NCI-H774 (cell line): ENCODE measurements around the gene STT3A.
"Not testable (repeated sequence)": the region's sequence is repeated elsewhere in the genome, so short reads cannot be mapped to it uniquely, and the experiment has no call there.

Source experiments
- DNase-seq: peaks from one replicate; lab custom pipeline; 2025; lab: John Stamatoyannopoulos, UW

STT3A gene

GRCh38 chr11:125592305-125593113 lies at the start of gene STT3A:
TSS of gene STT3A (plus strand) at chr11:125592852. CDS start at chr11:125595916, 3,064 bp downstream.
- peak; percentile 100 for DNase-seq

GRCh38 chr11:125550780-125551179 lies 41.9 kb upstream of the STT3A start:
- DNase-seq: no peak

GRCh38 chr11:125551835-125552342 lies 40.8 kb upstream of the STT3A start:
- DNase-seq: no peak

GRCh38 chr11:125552927-125553326 lies 39.7 kb upstream of the STT3A start:
- no peak for DNase-seq

DNA sequence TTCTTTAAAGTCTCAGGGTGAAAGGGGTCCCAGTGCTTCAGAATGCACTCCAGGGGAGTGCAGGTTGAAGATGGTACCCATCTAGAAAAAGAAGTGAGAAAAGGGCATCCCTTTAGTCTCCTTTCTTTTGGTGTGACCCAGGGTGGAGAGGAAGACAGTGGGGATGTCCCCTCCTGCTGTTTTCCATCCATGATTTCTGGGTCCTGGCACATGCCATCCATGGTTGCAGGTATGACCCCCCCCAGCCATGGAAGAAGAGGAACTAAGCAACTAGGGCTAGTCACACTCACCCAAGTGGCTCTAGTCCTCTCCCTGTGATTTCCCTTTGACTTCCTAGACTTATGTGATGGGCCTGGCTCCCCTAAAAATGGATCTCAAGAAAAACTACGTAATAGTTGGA lies 39.3 kb upstream of the STT3A start:
- no peak for DNase-seq

- no peak for DNase-seq
Measured at GRCh38 chr11:125554038-125554437, 38.6 kb upstream of the STT3A start.

DNA sequence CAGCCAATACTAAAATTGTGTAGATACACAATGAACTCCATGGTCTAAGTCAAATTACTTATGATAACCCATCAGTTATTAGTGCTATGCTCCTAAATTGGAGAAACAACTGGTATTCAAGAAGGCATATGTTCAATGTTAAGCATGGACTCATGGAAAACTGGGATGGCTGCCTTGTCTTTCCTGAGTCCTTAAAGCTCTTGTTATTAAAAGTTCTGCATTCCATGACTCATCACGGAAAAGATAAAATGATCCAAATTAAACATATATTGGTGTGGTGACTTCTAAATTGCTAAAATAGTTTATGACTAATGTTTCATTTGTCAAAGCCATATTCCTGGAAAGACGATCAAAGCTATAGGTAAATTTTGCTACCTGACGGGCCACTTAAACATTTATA lies 32.8 kb upstream of the STT3A start:
- no peak for DNase-seq

- no peak for DNase-seq
Measured at GRCh38 chr11:125561924-125562323, 30.7 kb upstream of the STT3A start.

- no peak for DNase-seq
Measured at GRCh38 chr11:125562430-125562829, 30.2 kb upstream of the STT3A start.

GRCh38 chr11:125564357-125564756 lies 28.3 kb upstream of the STT3A start:
- no peak for DNase-seq

DNA sequence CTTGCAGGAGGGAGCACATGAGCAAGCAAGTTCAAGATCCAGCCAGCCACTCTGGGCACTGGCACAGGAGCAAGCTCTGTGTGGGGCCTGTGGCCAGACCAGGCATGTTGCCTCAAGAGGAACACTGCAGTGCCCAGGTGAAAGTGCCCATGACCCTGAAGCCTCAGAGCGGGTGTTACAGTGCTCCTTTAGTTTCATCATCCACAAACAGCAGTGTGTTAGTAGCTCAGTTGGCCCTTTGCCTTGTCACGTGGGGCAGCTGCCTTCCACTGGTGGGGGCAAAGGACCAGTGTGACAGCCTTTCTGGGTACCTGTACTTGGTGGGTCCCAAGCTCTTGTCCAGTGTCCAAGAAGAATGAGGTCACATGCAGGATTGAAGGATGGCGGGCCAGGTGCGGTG lies 26.4 kb upstream of the STT3A start:
- no peak for DNase-seq

DNA sequence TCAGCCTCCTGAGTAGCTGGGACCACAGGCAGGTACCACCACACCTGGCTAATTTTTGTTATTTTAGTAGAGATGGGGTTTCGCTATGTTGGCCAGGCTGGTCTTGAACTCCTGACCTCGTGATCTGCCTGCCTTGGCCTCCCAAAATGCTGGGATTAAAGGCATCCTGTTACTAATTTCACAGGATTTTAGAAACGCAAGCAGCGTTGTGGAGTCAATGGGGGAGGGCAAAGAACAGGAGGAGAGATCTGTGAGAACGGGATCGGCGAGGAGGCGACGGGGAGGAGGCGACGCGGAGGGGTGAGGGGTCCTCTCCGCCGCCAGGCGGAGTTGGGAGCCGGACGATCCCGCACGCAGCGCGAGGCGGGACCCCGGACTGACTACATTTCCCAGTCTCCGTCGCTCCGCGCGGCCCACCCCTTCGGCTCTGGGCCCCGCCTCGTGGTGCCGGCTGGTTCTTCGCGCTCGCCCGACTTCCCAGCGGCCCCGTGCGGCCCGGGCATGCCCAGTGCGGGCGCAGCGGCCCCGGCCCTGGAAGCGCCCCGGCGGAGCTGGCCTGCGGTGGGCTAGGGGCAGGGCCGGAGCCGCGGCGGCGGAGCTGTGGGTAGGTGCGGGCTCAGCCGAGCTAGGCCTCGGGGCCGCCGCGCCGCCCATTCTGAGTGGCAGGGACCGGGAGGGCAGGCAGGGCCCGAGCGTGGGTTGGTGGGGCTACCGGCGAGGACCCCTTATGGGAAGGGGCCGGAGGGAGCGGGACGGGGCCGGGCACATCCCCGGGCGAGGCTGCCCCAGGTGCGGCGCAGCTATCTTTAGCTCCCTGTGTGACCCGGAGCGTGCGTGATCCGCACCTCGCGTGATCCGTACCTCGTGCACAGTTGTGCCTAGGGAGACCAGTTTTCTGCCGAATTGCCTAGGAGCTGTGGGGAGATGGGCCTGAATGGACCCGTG lies 23.4 kb upstream of the STT3A start, which contains the start of gene EI24:
TSS of gene EI24 (plus strand) at position 508 of the 945 bp plus-strand sequence. CDS start 3,051 bp downstream, outside the sequence.
- DNase-seq: peak; percentile 90

DNA sequence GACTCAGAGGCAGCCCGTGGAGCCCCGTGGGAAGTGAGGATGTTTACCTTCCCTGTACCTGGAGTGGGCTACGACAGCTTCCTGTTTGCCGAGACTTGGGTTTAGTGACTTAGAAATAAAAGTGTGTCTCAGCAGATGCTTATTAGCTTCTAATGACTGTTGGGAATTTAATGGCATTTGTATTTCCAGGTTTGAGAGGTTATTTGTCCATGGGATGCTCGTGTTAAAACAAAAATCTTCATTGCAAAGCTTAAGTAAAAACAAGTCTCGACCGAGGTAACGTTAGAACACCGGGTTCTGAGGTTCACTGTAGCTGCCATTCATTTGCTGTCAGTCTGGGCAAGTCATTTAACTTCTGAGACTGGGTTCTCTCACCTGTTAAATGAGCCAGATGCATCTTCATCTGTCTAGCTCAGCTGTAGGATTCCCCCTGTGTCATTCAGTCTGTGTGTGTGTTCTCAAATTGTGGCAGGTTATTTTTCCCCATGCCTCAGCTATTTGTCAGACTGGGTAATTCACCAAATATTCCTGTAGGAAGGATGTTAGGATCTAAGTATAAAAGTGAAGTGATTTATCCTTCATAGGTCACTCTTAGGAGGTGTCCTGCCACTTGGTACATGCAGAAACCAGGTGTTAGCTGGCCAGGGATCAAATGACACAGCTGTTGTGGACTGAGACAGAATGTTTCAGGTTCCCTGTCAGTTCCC lies 22.6 kb upstream of the STT3A start:
- no peak for DNase-seq

- DNase-seq: no peak
Measured at GRCh38 chr11:125570952-125571351, 21.7 kb upstream of the STT3A start.

DNA sequence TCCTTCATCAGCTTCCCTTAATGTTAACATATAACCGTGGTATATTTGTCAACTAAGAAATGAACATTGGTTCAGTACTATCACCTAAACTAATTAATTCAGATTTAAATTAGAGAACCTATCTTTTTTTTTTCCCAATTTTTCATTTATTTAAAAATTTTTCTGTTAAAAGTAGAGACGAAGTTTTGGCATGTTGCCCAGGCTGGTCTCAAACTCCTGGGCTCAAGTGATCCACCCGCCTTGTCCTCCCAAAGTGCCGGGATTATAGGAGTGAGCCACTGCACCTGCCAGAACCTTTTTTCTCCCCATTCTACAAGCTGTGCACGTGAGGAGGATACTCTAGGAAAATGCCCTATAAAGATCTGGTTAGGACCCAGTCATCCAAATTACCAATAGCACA lies 19.7 kb upstream of the STT3A start:
- no peak for DNase-seq

DNA sequence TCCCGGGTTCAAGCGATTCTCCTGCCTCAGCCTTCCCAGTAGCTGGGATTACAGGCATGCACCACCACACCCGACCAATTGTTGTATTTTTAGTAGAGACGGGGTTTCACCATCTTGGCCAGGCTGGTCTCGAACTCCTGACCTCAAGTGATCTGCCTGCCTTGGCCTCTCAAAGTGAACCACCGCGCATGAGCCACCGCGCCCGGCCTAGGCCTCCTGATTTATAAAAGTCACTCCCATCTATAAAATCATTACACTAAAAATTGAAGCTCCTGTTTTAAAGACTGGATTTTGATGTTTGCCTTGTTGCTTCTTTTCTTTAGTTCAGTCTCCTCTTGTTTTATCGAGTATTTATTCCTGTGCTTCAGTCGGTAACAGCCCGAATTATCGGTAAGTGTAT lies 15.5 kb upstream of the STT3A start:
- not testable (repeated sequence) for DNase-seq

- no peak for DNase-seq
Measured at GRCh38 chr11:125578783-125579182, 13.9 kb upstream of the STT3A start.

DNA sequence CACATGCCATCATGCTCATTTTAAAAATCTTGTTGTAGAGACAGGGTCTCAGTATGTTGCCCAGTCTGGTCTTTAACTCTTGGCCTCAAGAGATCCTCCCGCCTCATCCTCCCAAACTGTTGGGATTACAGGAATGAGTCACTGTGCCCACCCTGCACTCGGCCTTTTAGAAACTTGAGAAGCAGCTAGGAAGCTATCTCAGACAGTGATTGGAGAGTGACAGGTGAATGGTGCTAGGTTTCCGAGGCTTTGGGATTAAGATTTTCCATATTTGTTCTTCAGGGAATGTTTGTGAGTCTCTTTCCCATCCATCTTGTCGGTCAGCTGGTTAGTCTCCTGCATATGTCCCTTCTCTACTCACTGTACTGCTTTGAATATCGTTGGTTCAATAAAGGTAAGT lies 12.8 kb upstream of the STT3A start:
- DNase-seq: no peak

- no peak for DNase-seq
Measured at GRCh38 chr11:125583496-125583895, 9.2 kb upstream of the STT3A start.

GRCh38 chr11:125585487-125585886 lies 7.2 kb upstream of the STT3A start:
- no peak for DNase-seq

DNA sequence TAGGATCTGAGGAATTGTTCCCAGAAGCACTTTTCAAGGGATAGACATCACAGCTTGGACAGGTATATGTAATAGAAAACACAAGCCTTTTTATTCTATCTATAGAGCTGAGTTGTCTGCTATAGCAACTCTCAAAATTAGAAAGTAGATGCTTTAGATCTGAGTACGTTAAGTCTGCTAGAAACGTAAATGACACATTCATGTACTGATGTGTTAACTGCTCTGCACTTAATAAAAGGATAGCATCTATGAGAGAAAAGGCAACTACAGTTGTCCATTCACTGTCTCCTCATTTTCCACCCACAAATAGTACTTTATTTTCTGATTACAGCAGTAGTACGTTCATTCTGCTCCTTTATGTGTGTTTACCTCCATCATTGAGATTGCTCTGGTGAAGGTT lies 6.0 kb upstream of the STT3A start:
- DNase-seq: no peak

GRCh38 chr11:125587480-125587879 lies 5.2 kb upstream of the STT3A start:
- DNase-seq: no peak
